GM13976 (cell line): ENCODE measurements around the gene KIF14.

Source experiments
- DNase-seq: peaks from one replicate; pipeline ENCODE4 v3.0.0; 2012; ENCODE audit warnings: low spot score
- in situ Hi-C: fragments of 300-500 bp; cut with MboI; formaldehyde crosslinking; loops from one replicate; pipeline ENCODE4 v1.12.0; 2022; ENCODE audit warnings: low sequenced_read_pairs, mixed read lengths, inconsistent platforms; ENCODE audit not compliant: unreplicated experiment
- TF ChIP-seq, protein P1 (sequence below): IDR thresholded peaks from 2 replicates; pipeline ENCODE4 v1.5.1; 2012; ENCODE audit warnings: borderline replicate concordance, mild to moderate bottlenecking; ENCODE audit not compliant: insufficient read depth; ENCODE audit errors: extremely low read depth, missing control alignments, control extremely low read depth

Gene KIF14

DNA sequence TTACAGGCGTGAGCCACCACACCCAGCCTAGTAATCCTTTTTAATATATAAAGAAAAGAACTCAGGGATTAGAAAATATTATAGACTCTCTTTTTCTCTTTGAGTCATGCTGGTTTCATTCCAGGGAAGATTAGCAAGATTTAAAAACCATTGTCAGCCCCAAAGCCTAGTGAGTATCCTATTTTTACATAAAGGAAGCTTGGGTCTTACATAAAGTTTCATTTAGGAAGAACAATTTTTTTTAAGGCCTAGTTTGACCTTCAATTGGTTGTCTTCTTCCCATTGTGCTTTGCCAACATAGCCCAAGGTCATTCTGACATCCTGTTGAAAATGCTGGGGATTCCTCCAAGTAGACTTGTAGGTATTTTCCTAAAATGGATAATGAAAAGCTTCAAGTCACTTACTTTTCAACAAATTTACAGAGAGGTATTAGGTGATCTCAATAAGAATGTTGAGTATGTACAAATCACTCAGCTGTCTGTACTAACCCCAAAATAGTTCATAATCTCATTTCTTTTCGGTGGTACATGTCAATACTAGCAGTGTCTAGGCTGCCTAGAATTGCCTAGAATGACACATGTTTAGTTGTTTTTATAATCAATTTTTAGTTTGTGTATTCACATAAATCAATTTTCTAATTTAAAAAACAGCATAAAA is 4.3 kb upstream of the KIF14 start:
- in situ Hi-C loops = loop anchor here (5.0 kb wide), 1 partner anchor 177 kb away; no protein-coding TSS in a partner anchor
- TF ChIP-seq, protein P1, sequence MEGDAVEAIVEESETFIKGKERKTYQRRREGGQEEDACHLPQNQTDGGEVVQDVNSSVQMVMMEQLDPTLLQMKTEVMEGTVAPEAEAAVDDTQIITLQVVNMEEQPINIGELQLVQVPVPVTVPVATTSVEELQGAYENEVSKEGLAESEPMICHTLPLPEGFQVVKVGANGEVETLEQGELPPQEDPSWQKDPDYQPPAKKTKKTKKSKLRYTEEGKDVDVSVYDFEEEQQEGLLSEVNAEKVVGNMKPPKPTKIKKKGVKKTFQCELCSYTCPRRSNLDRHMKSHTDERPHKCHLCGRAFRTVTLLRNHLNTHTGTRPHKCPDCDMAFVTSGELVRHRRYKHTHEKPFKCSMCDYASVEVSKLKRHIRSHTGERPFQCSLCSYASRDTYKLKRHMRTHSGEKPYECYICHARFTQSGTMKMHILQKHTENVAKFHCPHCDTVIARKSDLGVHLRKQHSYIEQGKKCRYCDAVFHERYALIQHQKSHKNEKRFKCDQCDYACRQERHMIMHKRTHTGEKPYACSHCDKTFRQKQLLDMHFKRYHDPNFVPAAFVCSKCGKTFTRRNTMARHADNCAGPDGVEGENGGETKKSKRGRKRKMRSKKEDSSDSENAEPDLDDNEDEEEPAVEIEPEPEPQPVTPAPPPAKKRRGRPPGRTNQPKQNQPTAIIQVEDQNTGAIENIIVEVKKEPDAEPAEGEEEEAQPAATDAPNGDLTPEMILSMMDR = no peak
- no peak for DNase-seq

DNA sequence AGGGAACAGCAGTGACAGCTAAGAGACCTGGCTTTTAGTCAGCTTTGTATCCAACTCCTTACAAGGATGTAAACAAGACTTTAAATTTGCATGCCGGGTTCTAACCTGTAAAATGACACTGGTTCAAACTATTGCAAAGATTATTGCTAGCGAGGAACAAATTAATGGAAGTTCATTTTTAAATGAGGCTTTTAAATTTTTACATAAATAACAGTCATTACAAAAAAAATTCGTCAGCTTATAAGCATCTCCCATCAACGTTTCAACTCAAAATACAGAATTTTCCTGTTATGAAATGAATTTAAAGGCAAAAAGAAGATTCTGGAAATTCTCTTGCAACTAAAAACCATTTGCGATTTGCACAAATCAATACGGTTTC is 668 bp downstream of the KIF14 start:
- in situ Hi-C loops = loop anchor here (5.0 kb wide), 1 partner anchor 182 kb away; no protein-coding TSS in a partner anchor
- DNase-seq = no peak
- TF ChIP-seq, protein P1 = no peak

- TF ChIP-seq, protein P1 = no peak
- in situ Hi-C loops = no loop called here
Measured at GRCh38 chr1:200610846-200611245, 9.7 kb downstream of the KIF14 start.

GRCh38 chr1:200602632-200603031 is 17.9 kb downstream of the KIF14 start:
- in situ Hi-C loops = no loop called here
- TF ChIP-seq, protein P1 = no peak
- no peak for DNase-seq

More at GRCh38 chr1:200610846-200611245, 9.7 kb downstream of the KIF14 start:
- DNase-seq = no peak

DNA sequence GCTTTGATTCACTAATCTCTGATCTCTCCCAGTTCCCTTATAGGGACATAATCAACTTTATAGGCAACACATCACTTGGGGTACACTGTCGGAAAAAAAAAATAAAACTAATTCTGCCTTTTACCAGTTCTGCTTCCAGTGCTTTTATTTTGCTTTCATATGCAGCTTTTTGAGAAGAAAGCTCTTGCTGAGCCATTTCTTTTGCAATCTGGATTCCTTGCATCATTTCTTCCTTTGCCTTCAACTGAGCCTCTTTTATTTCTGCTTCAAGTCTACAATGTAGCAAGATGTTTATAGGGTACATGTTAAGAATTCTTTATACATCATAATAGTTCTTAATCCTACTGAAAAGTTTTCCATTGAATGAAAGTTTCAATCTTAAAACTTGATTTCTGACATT is 30.6 kb downstream of the KIF14 start:
- in situ Hi-C loops = no loop called here
- TF ChIP-seq, protein P1 = no peak

GRCh38 chr1:200588698-200589097 is 31.9 kb downstream of the KIF14 start:
- TF ChIP-seq, protein P1 = no peak
- in situ Hi-C loops = no loop called here
- DNase-seq = no peak

More for the DNA sequence above, 30.6 kb downstream of the KIF14 start:
- no peak for DNase-seq
